Lower lobe of right lung (tissue), 2 donors: ENCODE data around the gene TENT5D. TPM values are rescaled to one million over a fixed set of nuclear protein-coding genes. Genes with fewer than 3 reads are reported as not detected.

Source experiments
- ATAC-seq, 2 donors: fragments of 200-7000 bp; cut with Tn5 transposase; one replicate each; pipeline ENCODE4 v1.9.1; 2020 to 2022; ENCODE audit warnings: mild to moderate bottlenecking in 2 of 2, moderate library complexity in 2 of 2
- DNase-seq: peaks from one replicate; pipeline ENCODE4 v3.0.0-alpha.2; 2020
- H3K27ac ChIP-seq: fragments of 200-600 bp; one replicate; pipeline ENCODE4 v1.8.0; 2022
- H3K27me3 ChIP-seq: fragments of 200-600 bp; one replicate; pipeline ENCODE4 v1.8.0; 2022; ENCODE audit warnings: low read depth
- H3K36me3 ChIP-seq: fragments of 200-600 bp; one replicate; pipeline ENCODE4 v1.8.0; 2022; ENCODE audit warnings: mild to moderate bottlenecking
- H3K4me1 ChIP-seq: fragments of 200-600 bp; one replicate; pipeline ENCODE4 v1.8.0; 2022
- H3K4me3 ChIP-seq: fragments of 200-600 bp; one replicate; pipeline ENCODE4 v1.8.0; 2022; ENCODE audit warnings: mild to moderate bottlenecking
- H3K9me3 ChIP-seq: fragments of 200-600 bp; one replicate; pipeline ENCODE4 v1.8.0; 2022
- CTCF ChIP-seq: fragments of 200-600 bp; IDR thresholded peaks from one replicate; pipeline ENCODE4 v1.8.0; 2022; ENCODE audit warnings: antibody characterized with exemption, mild to moderate bottlenecking
- intact Hi-C: fragments of 100-400 bp; cut with DNase I; formaldehyde crosslinking; loops from one replicate; pipeline ENCODE4 v1.11.0; 2022
- total RNA-seq: library from RNA; stranded (reverse); fragmentation: NEBNext Ultra II Directional; extraction: Animal tissue kit (Norgen Biotek cat#: 25700); gene quantifications from one replicate; pipeline ENCODE4 v1.2.1, GENCODE V29; 2021
- donor health status: DM: no; HTN: yes; CAD: no; lungs with severe emphysema.

The TENT5D gene
- total RNA-seq, 1 donor from 2014 or later = not detected

GRCh38 chrX:80485543-80485942 is 65.3 kb downstream of the TENT5D start:
- intact Hi-C loops = no loop called here
- no peaks in the 10 kb centered on the region for H3K36me3 ChIP-seq
- H3K4me1 ChIP-seq = no peaks in the 10 kb centered on the region
- H3K4me3 ChIP-seq = no peak overlapping the region
- no peak for ATAC-seq
- H3K9me3 ChIP-seq = no peaks in the 10 kb centered on the region
- H3K27ac ChIP-seq = no peak overlapping the region
- TF ChIP-seq CTCF = no peak
- DNase-seq = no peak
- no peaks in the 10 kb centered on the region for H3K27me3 ChIP-seq

GRCh38 chrX:80486299-80486698 is 66.1 kb downstream of the TENT5D start:
- no peaks in the 10 kb centered on the region for H3K36me3 ChIP-seq
- DNase-seq (no peak), ATAC-seq (no peak)
- H3K27ac ChIP-seq = no peak overlapping the region
- no peak overlapping the region for H3K4me3 ChIP-seq
- intact Hi-C loops = no loop called here
- H3K27me3 ChIP-seq = no peaks in the 10 kb centered on the region
- no peak for TF ChIP-seq CTCF
- no peaks in the 10 kb centered on the region for H3K9me3 ChIP-seq
- H3K4me1 ChIP-seq = no peaks in the 10 kb centered on the region

GRCh38 chrX:80489166-80489565 is 68.9 kb downstream of the TENT5D start:
- TF ChIP-seq CTCF = no peak
- intact Hi-C loops = no loop called here
- no peak for ATAC-seq

More at GRCh38 chrX:80489166-80489565, 68.9 kb downstream of the TENT5D start:
- H3K27ac ChIP-seq = no peak overlapping the region
- no peaks in the 10 kb centered on the region for H3K27me3 ChIP-seq
- no peak overlapping the region for H3K4me3 ChIP-seq
- H3K9me3 ChIP-seq = no peaks in the 10 kb centered on the region
- no peaks in the 10 kb centered on the region for H3K36me3 ChIP-seq
- no peak for DNase-seq
- H3K4me1 ChIP-seq = no peaks in the 10 kb centered on the region
